GM19467 (cell line): ENCODE measurements around the gene BCR.
"Not testable (repeated sequence)": the region's sequence is repeated elsewhere in the genome, so short reads cannot be mapped to it uniquely, and the experiment has no call there.

ENCODE experiments used
- ATAC-seq: cut with Tn5 transposase; IDR thresholded peaks from one replicate; pipeline ENCODE4 v1.9.1; 2021; ENCODE audit warnings: mild to moderate bottlenecking, moderate library complexity; ENCODE audit not compliant: unreplicated experiment

The BCR gene

DNA sequence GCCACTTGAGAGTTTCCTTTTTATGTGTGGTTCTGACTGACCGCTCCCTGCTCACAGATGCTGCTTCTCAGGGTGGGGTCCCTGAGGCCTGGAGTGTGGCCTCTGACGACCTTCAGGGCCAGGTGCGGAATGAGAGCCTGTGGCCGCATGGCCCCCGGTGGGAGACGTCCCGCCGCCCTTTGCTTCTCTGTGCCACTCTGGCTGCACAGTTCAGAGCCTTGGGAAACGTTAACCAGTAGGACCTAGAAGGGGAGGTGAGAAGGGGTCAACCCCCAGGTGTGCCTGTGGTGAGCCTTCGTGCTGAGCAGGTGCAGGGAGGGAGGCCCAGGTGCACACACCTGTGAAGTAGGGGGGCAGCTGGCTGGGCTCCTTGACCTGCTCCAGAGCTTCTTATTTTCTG, 127.2 kb downstream of the BCR start:
- ATAC-seq: not testable (repeated sequence)

- not testable (repeated sequence) for ATAC-seq
Observed at GRCh38 chr22:23309261-23309660, 129.0 kb downstream of the BCR start.

- ATAC-seq: not testable (repeated sequence)
Observed at GRCh38 chr22:23310443-23311097, 130.3 kb downstream of the BCR start.

DNA sequence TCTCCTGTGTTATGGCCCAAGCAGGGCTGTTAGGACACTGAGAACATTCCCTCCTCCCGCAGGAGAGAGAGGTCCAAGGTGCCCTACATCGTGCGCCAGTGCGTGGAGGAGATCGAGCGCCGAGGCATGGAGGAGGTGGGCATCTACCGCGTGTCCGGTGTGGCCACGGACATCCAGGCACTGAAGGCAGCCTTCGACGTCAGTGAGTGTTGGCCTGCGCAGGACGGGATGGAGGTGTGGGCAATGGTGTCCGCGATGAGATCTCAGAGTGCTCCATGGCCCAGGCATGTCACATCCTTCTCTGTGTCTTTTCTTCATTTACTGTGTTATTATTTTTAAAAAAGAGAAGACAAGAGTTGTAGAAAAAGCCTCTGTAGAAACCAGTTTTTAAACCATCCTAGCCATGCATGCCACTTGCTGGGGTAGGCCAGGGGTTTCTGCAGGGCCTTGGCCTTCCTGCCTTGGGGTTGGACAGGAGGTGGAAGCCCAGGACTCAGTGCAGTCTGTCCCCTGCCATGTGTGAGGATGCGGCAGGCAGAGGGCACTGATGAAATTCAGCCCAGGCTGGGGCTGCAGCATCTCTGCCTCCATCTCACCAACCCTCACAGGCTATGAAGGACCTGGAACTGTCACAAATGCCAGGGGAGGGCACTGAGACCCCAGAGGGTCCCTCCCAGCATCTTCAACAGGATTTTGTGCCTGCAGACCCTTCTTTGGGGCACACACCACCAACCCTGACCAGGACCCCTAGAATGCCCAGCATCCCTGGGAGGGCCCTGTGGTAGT, 131.5 kb downstream of the BCR start:
- ATAC-seq: not testable (repeated sequence)

GRCh38 chr22:23313791-23314567, 133.7 kb downstream of the BCR start:
- ATAC-seq: no peak

DNA sequence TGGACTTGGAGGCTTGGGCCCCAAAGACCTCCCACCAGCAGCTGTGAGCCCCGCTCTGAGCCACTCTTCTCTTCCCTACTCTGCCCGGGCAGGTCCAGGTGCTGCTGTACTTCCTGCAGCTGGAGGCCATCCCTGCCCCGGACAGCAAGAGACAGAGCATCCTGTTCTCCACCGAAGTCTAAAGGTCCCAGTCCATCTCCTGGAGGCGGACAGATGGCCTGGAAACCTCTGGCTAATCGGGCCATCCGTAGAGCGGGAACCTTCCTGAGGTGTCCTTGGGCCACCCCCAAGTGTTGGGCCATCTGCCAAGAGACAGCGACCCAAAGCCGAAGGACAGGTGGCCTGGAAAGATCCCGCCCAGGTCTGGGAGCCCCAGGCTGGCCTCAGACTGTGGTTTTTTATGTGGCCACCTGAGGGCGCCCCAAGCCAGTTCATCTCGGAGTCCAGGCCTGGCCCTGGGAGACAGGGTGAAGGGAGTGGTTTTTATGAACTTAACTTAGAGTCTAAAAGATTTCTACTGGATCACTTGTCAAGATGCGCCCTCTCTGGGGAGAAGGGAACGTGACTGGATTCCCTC, 135.1 kb downstream of the BCR start:
- no peak for ATAC-seq

GRCh38 chr22:23316596-23316995, 136.3 kb downstream of the BCR start:
- not testable (repeated sequence) for ATAC-seq

DNA sequence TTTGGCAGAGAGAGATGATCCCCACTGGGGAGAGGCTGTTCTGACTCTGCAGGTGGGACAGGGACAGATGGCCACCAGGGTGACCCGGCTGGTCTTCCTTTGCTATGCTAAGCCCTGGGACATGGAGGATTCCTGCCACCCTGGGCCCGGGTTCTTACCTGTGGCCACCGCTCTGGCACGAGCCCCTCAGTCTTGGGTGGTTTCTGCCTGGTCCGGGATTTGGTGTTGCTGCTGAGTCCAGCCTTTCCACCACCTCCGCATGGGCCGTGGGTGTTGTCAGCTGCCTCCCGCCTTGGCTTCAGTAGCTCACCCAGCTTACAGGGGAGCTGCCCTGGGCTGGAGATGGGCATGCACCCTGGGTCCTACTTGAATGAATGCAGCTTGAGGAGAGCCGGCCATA, 138.0 kb downstream of the BCR start:
- not testable (repeated sequence) for ATAC-seq

DNA sequence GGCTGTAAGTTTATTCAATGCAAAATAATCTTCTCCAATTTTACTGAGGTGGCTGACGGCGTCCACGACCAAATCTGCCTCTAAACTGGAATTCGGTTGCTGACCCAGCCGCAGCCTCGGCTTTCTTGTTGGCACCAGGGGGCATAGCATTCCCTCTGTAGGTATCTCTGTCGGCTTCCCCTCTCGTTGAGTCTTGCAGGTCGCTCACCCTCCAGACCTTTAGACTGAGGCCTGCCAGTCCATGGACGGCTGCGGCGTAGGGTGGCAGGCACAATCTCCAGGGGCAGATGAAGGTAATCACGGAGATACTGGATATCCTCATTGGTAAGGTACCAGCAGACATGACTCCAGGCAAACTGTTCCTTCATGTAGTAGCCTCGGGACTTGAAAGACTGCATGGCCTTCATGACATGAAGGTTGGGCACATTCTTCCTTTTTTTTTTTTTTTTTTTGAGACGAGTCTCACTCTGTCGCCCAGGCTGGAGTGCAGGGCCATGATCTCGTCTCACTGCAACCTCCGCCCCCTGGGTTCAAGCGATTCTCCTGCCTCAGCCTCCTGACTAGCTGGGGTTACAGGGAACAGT, 142.3 kb downstream of the BCR start:
- not testable (repeated sequence) for ATAC-seq

DNA sequence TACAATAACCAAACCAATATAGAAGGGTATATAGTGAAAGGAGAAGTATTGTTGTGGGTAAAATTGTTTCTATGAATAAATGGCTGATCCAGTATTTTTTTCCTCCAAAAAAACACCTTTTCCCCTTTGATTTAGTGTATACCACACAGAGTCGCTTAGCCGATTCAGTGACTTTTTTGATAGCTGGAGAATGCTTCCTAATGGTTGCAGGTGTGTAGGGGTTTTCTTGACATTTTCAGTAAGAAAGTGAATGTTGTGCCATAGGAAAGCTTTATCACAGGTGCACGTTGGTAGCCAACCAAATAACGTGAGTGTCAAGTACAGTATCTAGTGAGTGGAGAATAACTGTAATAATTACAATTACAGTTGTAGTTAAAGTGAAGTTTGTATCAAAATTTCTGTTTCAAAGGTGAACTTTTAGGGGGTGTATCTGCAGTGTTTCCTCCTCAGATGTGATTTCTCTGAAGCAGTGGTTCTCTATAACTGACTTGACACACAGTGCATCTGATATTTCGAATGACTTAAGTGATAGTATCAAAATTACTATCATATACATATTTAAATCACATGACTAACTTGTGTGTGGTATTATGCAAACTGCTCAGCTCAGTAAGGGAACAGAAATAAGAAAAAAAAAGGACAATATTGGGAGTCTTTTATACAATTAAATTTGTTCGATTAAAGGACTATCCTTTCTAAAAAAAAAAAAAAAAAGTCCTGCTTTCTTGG, 143.8 kb downstream of the BCR start:
- not testable (repeated sequence) for ATAC-seq

- no peak for ATAC-seq
Observed at GRCh38 chr22:23325183-23325582, 144.9 kb downstream of the BCR start.

DNA sequence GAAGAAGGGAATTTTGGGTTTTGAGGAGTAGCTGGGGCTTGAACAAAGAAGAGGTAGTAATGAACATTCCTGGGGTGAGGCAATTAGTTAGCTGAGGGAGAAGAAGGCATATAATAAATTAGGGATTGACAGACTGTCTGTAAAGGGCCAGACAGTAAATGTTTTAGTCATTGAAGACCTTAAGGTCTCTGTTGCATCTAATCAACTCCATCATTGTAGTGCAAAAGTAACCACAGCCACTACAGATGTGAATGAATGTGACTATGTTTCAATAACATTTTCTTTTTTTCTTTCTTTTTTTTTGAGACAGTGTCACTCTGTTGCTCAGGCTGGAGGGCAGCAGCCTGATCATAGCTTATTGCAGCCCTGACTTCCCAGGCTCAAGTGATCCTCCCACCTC, 153.5 kb downstream of the BCR start:
- not testable (repeated sequence) for ATAC-seq

DNA sequence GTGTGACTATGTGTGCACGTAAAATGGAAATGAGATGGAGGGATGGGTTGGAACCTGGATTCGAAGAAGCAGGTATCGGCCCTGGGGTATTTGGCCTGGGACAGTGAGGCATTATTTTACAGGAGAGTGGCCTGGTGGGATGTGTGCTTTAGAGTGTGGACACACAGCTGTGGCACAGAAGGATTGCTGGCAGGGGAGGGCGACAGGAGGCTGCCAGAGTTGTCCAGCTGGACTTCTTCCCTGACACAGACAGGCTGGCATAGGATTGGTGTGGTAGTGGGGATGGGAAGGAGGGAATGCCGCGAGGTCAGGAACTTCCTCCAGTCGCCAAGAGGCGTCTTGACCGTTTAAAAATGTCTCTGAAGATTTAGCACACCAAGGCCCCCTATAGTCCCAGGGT, 157.4 kb downstream of the BCR start:
- ATAC-seq: not testable (repeated sequence)

- ATAC-seq: not testable (repeated sequence)
Observed at GRCh38 chr22:23341942-23342695, 161.8 kb downstream of the BCR start.

DNA sequence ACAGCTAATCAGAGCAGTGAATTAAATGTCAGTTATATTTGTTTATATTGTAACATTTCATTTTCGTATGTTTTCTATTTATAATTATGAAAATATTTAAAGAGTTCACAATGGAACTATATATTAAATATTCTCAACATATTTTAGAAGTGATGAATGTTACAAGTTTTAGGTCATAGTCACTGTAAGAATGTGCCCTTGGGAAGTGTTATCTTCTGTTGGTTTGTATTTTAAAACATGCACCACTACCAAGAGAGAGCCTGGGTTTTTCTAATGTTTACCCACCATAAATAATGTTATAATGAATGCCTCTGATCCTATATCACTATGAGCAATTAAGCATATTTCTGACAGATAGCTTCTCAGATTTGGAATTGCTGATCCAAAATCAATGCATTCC, 171.0 kb downstream of the BCR start:
- no peak for ATAC-seq

GRCh38 chr22:23353004-23353403, 172.7 kb downstream of the BCR start:
- no peak for ATAC-seq

- ATAC-seq: no peak
Observed at GRCh38 chr22:23353696-23354095, 173.4 kb downstream of the BCR start.

DNA sequence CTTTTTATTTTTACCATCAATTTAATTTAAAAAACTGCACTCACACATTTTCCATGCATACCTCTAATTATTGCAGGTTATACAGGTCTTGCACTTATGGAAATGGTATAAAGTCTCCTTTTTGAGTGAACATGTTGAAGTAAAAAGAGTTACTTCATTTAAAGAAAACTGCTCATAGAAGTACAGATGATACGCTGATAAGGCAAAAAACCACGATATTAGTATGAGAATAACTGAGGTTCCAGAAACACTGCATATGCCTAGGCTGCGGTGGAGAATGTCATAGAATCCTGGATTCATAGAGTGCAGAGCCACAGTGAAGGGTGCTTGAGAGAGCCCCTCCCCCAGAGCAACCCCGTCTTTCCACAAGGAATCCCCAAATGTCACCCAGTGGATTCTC, 175.8 kb downstream of the BCR start:
- no peak for ATAC-seq

DNA sequence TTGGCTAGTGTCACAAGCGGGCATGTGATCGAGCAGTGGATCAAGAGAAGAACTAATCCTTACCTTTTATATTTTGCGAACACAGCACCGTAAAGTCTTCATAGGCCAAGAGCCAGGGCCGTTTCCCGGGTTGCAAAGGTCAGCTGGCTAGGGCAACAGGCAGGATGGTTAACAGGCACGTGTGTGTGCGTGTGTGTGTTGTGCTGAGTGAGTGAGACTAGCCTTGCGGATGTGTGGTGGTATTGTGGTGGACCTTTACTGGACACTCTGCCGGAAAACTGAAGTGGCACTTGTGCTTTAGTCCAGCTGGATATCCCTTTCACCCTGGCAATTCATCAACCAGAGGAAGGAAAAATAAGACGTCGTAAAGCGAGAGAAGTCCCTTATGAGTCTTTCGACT, 176.7 kb downstream of the BCR start:
- ATAC-seq: no peak
